Measurements from ENCODE around the gene MKLN1. TPM values are rescaled to one million over a fixed set of nuclear protein-coding genes. Genes with fewer than 3 reads are reported as not detected.
A peak's percentile ranks its signal among the peaks of the same experiment; 100 is the strongest.

The MKLN1 gene
- total RNA-seq, 1 donor from 2014 or later: 38.3 TPM

DNA sequence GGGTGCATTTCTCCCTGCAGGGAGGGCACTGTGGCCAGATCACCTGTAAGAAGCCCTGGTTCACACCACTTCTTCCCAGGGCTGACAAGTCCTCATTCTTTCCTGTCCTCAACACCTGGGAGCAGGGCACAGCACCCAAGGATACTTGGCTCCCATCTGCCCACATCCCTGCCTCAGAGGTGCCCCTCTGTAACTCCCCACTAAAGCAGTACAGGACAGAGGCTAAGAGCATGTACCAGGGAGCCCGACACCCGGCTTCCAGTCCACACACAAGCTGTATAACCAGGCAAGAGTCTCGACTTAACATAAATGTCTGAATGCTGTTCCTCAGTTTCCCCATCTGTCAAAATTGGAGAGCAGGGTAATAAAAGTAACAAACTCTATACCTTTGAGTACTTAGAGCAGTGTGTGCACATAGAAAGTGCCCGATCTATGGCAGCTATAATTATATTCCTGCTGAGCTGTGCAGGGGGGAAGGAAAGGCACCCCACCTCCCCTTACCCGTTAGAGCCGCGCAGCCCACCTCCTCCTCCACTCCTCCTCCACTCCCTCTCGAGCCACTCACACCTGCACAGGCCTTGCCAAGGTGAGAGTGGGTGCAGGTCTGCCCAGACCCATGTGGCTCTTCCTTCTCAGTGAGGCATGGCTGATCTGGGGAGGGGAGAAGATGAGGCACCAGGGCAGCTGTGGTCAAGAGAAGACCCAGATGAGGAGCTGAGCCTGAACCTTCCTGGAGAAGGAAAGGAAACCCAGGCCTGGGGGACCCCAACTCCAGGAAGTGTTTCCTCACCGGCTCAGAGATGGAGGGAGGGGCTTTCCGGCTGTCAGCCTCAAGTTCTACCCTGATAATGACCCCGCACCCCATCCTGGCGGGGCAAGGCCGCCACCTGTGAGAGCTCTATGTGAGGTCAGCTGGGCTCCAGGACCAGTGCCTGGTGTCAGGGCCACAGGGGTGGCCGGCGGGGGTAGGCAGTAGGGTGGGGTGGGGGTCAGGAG, 206.2 kb downstream of the MKLN1 start:
- intact Hi-C loops (cut with micrococcal nuclease): no loop called here
- Mint-ChIP-seq H3K4me3 (no peak overlapping the region), H3K9me3 (no peaks in the 10 kb centered on the region), H3K4me1 (no peaks in the 10 kb centered on the region), H3K36me3 (ENCODE audit: low read depth) (no peaks in the 10 kb centered on the region), H3K27ac (no peak overlapping the region), H3K27me3 (peaks cover 2% of the 10 kb centered on the region)
- no peak for DNase-seq

- Mint-ChIP-seq H3K9me3 (no peaks in the 10 kb centered on the region), H3K4me1 (no peaks in the 10 kb centered on the region), H3K4me3 (no peak overlapping the region), H3K27me3 (no peaks in the 10 kb centered on the region), H3K36me3 (ENCODE audit: low read depth) (no peaks in the 10 kb centered on the region), H3K27ac (no peak overlapping the region)
- DNase-seq: no peak
- intact Hi-C loops (cut with micrococcal nuclease): no loop called here
These were observed 208.7 kb downstream of the MKLN1 start for GRCh38 chr7:131536361-131536849.

DNA sequence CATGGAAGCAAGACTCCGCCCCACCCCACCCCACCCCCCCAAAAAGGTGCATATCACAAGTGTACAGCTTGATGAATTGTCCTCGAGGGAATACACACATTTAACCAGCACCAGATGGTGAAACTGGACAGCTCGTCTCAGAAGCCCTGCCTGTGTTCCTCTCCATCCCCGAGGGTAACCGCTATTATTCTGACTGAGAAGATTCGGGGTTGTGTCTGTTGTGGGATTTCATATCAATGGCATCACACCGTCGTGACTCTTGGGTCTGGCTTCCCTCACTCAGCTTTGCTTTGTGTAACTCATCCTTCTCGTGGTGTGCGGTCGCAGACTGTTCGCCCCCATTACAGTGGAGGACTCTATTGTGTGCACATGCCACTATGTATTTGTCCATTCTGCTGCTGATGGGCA, 209.9 kb downstream of the MKLN1 start:
- H3K4me3 Mint-ChIP-seq: no peak overlapping the region
- H3K27ac Mint-ChIP-seq: no peak overlapping the region
- H3K4me1 Mint-ChIP-seq: no peaks in the 10 kb centered on the region
- H3K36me3 Mint-ChIP-seq (ENCODE audit: low read depth): no peaks in the 10 kb centered on the region
- DNase-seq: no peak
- no peaks in the 10 kb centered on the region for H3K9me3 Mint-ChIP-seq
- no peaks in the 10 kb centered on the region for H3K27me3 Mint-ChIP-seq
- intact Hi-C loops (cut with micrococcal nuclease): no loop called here

DNA sequence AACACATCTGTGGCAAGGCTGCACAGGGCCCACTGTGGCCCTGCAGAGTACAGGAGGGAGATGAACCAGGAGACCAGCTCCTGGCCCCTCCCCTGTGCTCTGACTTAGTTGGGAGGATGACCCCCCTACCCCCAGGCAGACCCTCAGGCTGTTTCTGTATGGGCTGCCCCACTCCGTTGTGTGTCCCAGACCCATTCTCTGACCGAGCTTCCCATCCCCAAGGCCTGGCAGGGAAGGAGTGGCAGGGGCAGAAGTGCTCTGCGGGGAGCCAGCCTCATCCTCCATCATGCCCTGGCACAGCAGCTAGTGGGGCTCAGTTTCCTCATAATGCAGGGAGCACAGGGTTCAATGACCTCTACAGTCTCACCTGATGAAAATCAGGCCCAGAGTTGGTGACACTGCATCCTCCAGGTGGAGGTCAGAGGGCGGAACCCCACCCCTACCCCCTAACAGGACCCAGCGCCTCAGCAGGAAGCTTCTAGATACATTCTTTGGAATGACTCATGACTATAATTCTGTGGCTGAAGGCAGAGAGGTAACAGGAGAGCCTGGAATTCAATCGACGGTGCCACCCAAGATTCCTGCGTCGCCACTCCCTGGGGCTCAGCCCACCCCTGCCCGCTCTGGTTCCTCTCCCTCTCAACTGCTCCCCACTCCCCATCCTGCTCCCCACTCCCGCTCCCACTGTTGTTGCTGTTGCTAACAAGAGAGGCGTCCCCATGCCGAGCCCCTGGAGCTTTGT, 210.6 kb downstream of the MKLN1 start:
- H3K27ac Mint-ChIP-seq: no peak overlapping the region
- no peak overlapping the region for H3K4me3 Mint-ChIP-seq
- H3K27me3 Mint-ChIP-seq: no peaks in the 10 kb centered on the region
- no peak for DNase-seq
- no peaks in the 10 kb centered on the region for H3K36me3 Mint-ChIP-seq (ENCODE audit: low read depth)
- no peaks in the 10 kb centered on the region for H3K4me1 Mint-ChIP-seq
- no peaks in the 10 kb centered on the region for H3K9me3 Mint-ChIP-seq
- intact Hi-C loops (cut with micrococcal nuclease): no loop called here

DNA sequence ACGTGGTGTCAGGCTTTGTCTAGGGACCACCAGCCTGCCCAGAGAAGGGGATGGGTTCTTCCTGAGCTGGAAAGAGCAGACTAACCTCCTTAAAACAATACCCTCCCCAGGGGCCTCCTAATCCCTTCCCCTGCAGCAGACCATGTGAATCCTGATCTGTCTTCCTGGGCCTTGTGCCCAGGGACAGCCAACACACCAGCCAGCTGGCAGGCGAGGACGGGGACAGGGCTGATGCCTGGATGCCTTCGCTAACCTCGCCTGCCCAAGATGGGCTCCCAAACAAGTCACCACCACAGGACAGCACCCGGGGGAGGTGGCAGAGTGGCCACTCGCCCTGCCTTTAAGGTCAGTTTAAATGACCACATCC, 211.1 kb downstream of the MKLN1 start:
- Mint-ChIP-seq H3K4me1 (no peaks in the 10 kb centered on the region), H3K9me3 (no peaks in the 10 kb centered on the region), H3K36me3 (ENCODE audit: low read depth) (no peaks in the 10 kb centered on the region), H3K27ac (no peak overlapping the region), H3K27me3 (no peaks in the 10 kb centered on the region), H3K4me3 (no peak overlapping the region)
- DNase-seq: no peak
- intact Hi-C loops (cut with micrococcal nuclease): no loop called here

- Mint-ChIP-seq H3K36me3 (ENCODE audit: low read depth) (no peaks in the 10 kb centered on the region), H3K4me1 (peaks cover 5% of the 10 kb centered on the region), H3K27ac (no peak overlapping the region), H3K9me3 (no peaks in the 10 kb centered on the region), H3K27me3 (no peaks in the 10 kb centered on the region), H3K4me3 (no peak overlapping the region)
- DNase-seq: no peak
- intact Hi-C loops (cut with micrococcal nuclease): loop anchor here (10.0 kb wide), 1 partner anchor 114 kb away; no protein-coding TSS in a partner anchor
These were observed 213.0 kb downstream of the MKLN1 start for GRCh38 chr7:131540491-131541162.

DNA sequence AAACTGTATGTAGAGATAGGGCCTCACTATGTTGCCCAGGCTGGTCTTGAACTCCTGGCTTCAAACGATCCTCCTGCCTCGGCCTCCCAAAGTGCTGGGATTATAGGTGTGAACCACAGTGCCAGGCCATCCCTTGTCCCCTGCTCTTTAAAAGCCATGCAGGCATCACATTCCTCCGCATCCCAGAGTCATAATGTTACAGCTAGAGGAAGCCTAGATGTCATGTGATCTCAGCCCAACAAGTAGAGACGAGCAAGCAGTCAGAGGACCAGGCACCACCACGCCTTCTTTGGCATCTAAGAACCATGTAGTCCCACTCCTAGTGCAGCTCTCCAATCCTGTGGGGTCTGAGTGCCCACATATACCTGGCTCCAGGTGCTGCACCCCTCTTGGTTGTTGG, 215.6 kb downstream of the MKLN1 start:
- no peak overlapping the region for H3K4me3 Mint-ChIP-seq
- H3K27ac Mint-ChIP-seq: no peak overlapping the region
- no peak for DNase-seq
- intact Hi-C loops (cut with micrococcal nuclease): loop anchor here (10.0 kb wide), 1 partner anchor 112 kb away; no protein-coding TSS in a partner anchor
- peaks cover 8% of the 10 kb centered on the region for H3K4me1 Mint-ChIP-seq
- H3K9me3 Mint-ChIP-seq: no peaks in the 10 kb centered on the region
- peaks cover under 1% of the 10 kb centered on the region for H3K27me3 Mint-ChIP-seq
- no peaks in the 10 kb centered on the region for H3K36me3 Mint-ChIP-seq (ENCODE audit: low read depth)

GRCh38 chr7:131544021-131544420, 216.3 kb downstream of the MKLN1 start:
- Mint-ChIP-seq H3K4me1 (peaks cover 8% of the 10 kb centered on the region), H3K36me3 (ENCODE audit: low read depth) (no peaks in the 10 kb centered on the region), H3K9me3 (no peaks in the 10 kb centered on the region), H3K27ac (no peak overlapping the region), H3K4me3 (no peak overlapping the region), H3K27me3 (peaks cover 4% of the 10 kb centered on the region)
- intact Hi-C loops (cut with micrococcal nuclease): loop anchor here (10.0 kb wide), 1 partner anchor 111 kb away; no protein-coding TSS in a partner anchor
- no peak for DNase-seq

DNA sequence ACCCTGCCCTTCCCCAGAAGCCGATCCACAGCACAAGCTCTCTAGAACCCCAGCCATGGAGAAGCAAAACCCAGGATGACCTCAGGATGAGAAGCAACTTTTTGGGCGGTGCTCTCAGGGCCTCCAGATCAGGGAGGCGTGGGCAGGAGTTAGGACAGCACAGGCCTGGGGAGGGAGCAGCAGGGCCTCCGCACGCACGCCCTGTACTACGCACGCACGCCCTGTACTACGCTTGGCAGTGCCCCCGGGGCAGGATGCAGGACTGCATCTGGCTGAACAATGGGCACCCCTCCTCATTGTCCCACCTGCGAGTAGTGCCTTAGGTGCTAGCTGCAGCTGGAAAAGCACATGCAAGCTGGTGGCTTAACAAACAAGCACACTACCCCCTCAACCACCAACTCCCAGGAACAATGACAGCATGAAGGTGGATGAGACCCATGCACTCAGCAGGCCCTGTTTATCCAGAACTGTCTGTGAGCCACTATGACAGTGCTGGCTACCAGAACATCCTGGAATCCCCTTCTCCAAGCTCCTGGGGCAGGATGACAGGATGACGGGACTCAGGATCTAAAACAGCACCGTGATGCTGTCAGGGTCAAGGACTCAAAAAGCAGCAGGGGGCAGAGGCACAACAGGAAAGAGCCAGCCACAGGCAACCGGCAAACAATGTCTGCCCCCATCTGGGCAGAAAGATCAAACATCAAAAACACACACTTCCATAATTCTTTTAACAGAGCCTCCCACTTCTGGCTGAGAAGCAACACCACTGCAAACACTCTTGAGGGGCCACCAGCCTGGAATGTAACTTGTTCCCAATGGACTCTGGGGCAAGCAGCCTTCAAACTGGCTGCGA, 217.0 kb downstream of the MKLN1 start:
- Mint-ChIP-seq H3K27ac (peak overlapping the region; percentile 52), H3K27me3 (peaks cover 4% of the 10 kb centered on the region), H3K9me3 (no peaks in the 10 kb centered on the region), H3K4me3 (no peak overlapping the region), H3K4me1 (peaks cover 8% of the 10 kb centered on the region), H3K36me3 (ENCODE audit: low read depth) (no peaks in the 10 kb centered on the region)
- DNase-seq: peak; percentile 65
- intact Hi-C loops (cut with micrococcal nuclease): loop anchor here (10.0 kb wide), 1 partner anchor 110 kb away; no protein-coding TSS in a partner anchor

GRCh38 chr7:131546126-131546525, 218.4 kb downstream of the MKLN1 start:
- H3K36me3 Mint-ChIP-seq (ENCODE audit: low read depth): no peaks in the 10 kb centered on the region
- no peak overlapping the region for H3K4me3 Mint-ChIP-seq
- peak; percentile 62 for DNase-seq
- peaks cover 4% of the 10 kb centered on the region for H3K27me3 Mint-ChIP-seq
- H3K9me3 Mint-ChIP-seq: no peaks in the 10 kb centered on the region
- intact Hi-C loops (cut with micrococcal nuclease): loop anchor here (10.0 kb wide), 1 partner anchor 109 kb away; no protein-coding TSS in a partner anchor
- H3K4me1 Mint-ChIP-seq: peaks cover 8% of the 10 kb centered on the region
- no peak overlapping the region for H3K27ac Mint-ChIP-seq

Measured in activated CD4-positive, alpha-beta T cell treated with anti-CD3 and anti-CD28 coated beads, Interleukin-2, amount 10 ng/mL, durations not matched to agents 24 days and 14 days (primary cell).